ENCODE data around the gene HELZ.

The HELZ gene

DNA sequence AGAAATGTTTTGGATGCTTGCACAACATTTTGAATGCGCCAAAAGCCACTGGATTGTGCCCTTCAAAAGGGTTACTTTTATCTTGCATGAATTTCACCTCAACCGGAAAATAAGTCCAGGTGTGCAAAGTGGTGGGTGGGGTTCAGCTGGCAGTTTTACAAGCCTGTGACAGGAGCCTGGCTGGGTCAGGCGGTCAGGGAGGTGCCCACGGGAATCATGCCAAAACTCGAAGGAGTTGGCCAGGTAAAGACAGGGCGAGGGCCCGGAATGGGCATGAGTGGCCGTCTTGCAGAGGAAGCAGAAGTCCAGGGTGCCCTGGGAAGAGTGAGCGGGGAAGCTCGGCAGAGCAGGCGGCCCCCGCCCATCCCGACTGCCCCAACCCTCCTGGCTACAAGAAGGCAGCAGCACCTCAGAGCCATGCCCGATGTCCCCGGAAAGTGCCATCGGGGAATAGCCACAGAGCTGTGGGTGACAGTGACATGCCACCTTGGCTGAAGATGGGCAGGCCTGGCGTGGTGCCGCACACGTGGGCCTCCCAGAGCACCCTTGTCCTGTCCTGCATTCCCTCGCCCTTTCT lies 219.7 kb downstream of the HELZ start:
- DNase-seq (ENCODE audit: low spot score), result no peak

DNA sequence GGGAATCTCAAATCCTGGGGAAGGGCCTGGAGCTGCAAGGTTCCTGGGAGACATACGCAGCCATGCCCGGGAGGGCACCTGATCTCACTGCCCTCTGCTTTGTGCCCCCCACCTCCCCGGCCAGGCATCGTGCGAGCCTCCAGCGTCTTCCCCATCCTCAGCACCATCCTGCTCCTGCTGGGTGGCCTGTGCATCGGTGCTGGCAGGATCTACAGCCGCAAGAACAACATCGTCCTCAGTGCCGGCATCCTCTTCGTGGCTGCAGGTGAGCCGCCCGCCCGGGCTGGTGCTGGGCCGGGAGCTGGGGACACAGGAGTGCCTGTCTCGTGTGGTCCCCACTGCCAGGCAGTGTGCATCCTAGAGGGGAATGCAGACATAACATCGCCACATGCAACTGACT lies 220.3 kb downstream of the HELZ start:
- DNase-seq (ENCODE audit: low spot score), result no peak

DNA sequence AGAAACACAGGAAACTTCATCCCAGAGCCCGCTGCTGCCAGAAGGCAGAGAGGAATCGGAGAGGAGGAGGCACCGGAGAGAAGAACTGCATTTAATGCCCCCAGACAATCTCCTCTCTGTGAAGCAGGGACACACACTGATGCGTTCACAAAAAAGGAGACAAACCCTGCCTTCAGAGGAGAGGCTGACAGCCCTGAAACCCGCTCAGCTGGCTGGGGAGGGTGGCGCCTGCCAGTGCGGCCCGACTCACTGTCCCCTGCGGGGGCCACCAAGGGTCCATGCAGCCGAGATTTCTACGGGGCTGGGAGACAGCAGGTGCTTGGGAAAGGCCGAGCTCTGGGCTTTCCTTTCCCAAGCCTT lies 222.6 kb downstream of the HELZ start:
- DNase-seq (ENCODE audit: low spot score), result no peak

DNA sequence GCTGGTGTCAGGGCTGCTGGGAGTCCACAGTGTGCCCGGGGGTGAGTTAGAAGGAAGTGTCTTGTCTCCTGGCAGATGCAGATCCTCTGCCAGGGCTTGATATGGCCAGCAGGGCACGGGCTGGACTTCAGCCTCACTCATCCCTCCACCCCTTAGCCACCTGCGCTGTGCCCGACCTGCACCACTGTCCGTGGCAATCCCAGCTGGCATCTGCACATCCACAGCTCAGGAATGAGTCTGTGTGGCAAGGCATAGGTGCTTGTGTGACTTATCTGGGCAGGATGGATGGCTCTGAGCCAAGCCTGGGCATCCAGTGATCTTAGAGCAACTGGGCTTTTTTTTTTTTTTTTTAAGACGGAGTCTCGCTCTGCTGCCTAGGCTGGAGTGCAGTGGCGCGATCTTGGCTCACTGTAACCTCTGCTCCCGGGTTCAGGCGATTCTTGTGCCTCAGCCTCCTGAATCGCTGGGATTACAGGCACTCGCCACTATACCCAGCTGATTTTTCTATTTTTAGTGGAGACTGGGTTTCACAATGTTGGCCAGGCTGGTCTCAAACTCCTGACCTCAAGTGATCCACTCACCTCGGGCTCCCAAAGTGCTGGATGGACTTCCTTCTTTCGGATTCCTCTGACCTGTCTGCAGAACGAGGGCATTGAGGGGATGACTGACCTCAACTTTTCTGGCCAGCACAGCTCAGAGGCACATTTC lies 223.1 kb downstream of the HELZ start:
- no peak for DNase-seq (ENCODE audit: low spot score)

DNA sequence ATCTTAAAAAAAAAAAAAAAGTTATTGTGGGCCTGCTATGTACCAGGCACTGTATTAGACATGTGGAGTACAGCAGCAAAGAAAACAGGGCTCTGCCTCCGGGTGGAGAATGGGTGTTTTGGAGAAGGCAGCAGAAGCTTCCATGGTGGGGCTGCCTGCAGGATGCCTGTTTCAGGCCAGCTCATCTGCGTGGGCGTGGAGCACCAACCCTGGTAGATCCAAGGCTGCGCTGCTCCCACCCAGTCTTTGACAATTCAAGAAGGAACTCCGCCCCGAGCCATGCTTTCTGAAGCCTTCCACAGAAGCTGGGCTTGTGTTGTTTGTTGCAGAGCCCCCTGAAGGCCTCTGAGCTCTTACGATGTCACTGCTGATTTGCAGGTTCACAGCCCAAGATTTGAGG lies 223.8 kb downstream of the HELZ start:
- no peak for DNase-seq (ENCODE audit: low spot score)

All from ecto neural progenitor cell (in vitro differentiated cells).